NCI-H226 (cell line): ENCODE results near the gene SLC6A5.

ENCODE experiments used
- DNase-seq: peaks from one replicate; pipeline ENCODE4 v3.0.0-alpha.2; 2015

The SLC6A5 gene

DNA sequence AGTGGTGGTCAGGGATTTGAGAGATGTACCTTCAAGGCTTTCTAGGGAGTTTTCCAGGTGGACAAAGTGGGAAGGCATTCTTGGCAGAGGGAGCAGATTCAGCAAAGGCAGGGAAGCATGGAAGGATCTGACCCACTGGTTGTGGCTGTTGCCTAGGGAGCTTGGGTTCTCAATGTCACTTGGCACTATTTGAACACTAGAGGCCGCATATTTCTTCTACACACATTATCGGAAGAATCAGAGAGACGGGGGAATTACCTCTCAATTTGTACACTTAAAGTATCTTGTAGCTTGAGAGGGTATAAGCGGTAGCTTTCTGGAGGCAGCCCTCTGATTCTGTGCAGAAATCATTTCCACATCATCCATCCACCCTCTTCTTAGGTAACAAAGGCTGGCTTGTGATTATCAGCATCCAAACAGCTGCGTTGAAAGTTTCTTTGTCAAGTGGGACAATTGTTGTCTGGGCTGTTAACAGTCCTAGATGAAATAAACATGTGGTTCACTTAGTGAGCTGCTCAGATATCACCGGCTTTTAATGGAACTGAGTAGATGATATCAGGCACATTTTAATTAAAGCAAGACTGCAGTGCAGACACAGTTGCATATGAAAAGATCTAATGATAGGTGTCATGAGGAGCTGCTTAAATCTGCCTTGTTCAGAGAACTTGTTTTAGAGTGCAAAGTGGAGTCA is 72.6 kb downstream of the SLC6A5 start:
- no peak for DNase-seq

DNA sequence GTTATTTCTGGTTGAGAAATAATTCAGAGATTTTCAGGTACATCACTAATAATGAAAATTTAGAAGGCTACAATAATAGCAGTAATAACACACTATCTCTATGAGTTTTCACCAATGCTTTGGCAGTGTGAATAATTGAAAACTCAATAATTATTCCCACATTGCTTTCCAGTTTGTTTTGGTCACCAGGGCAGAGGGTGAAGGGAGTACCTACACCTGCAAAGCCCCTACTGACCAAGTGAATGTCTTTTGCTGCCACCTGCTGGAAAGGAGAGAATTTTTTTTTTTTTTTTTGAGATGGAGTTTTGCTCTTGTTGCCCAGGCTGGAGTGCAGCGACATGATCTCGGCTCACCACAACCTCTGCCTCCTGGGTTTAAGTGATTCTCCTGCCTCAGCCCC is 73.2 kb downstream of the SLC6A5 start:
- no peak for DNase-seq

DNA sequence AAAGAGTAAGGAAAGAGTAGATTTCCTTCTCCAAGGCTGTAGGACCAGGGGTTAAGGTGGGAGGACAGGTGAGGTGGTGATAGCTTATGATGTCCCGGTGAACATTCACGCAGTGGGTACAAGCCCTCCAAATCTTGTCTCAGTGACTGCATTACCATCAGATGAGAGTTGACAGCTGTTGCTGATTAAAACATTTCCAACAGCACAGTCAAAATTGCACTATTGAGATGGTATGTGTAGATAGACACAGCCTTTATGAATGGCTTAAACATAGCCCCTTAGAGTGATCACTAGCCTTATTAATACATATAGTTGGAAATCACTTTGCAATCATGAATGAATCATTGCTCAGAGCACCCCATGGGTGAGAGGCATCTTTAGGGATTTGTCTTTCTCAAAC is 77.2 kb downstream of the SLC6A5 start:
- no peak for DNase-seq

DNA sequence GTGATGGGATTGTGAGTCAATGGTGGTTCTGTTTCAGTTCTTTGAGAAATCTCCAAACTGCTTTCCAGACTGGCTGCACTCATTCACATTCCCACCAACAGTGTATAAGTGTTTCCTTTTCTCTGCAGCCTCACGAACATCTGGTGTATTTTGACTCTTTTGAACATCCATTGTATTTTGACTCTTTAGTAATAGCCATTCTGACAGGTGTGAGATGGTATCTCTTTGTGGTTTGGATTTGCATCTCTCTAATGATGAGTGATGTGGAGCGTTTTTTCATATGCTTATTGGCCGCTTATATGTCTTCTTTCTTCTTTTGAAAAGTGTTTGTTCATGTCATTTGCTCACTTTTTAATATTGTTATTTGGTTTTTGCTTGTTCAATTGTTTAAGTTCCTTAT is 89.4 kb downstream of the SLC6A5 start:
- DNase-seq = no peak

DNA sequence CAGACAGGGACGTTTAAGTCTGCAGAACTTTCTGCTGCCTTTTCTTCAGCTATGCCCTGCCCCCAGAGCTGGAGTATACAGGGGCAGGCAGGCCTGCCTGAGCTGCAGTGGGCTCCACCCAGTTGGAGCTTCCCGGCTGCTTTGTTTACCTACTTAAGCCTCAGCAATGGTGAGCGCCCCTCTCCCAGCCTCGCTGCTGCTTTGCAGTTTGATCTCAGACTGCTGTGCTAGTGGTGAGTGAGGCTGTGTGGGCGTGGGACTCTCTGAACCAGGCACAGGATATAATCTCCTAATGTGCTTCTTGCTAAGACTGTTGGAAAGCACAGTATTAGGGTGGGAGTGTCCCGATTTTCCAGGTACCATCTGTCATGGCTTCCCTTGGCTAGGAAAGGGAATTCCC is 108.5 kb downstream of the SLC6A5 start:
- no peak for DNase-seq
